HG03175 (cell line): ENCODE data around the gene PHETA1.

Source experiments
- ATAC-seq: cut with Tn5 transposase; IDR thresholded peaks from one replicate; pipeline ENCODE4 v1.9.1; 2021; ENCODE audit warnings: mild to moderate bottlenecking, moderate library complexity; ENCODE audit not compliant: unreplicated experiment

The PHETA1 gene

GRCh38 chr12:111368788-111369495 is at the start of gene PHETA1:
Gene PHETA1 (minus strand): TSS chr12:111369095. CDS start chr12:111363427, 5,668 bp downstream.
- peak; percentile 92 for ATAC-seq

GRCh38 chr12:111418594-111418880 is 49.6 kb upstream of the PHETA1 start:
- no peak for ATAC-seq

GRCh38 chr12:111417784-111418593 is 49.1 kb upstream of the PHETA1 start:
- ATAC-seq, result no peak

- ATAC-seq, result no peak
Observed at GRCh38 chr12:111417290-111417689, 48.4 kb upstream of the PHETA1 start.

GRCh38 chr12:111414711-111415252 is 45.9 kb upstream of the PHETA1 start:
- no peak for ATAC-seq

- no peak for ATAC-seq
Observed at GRCh38 chr12:111413442-111414086, 44.7 kb upstream of the PHETA1 start.

- no peak for ATAC-seq
Observed at GRCh38 chr12:111412830-111413441, 44.0 kb upstream of the PHETA1 start.

- no peak for ATAC-seq
Observed at GRCh38 chr12:111412007-111412829, 43.3 kb upstream of the PHETA1 start.

GRCh38 chr12:111411185-111411764 is 42.4 kb upstream of the PHETA1 start:
- ATAC-seq, result no peak

GRCh38 chr12:111410431-111411184 is 41.7 kb upstream of the PHETA1 start:
- no peak for ATAC-seq

- ATAC-seq, result no peak
Observed at GRCh38 chr12:111409780-111410430, 41.0 kb upstream of the PHETA1 start.

- ATAC-seq, result no peak
Observed at GRCh38 chr12:111409403-111409779, 40.5 kb upstream of the PHETA1 start.

- ATAC-seq, result no peak
Observed at GRCh38 chr12:111408686-111409402, 39.9 kb upstream of the PHETA1 start.

GRCh38 chr12:111408116-111408440 is 39.2 kb upstream of the PHETA1 start:
- no peak for ATAC-seq

GRCh38 chr12:111407377-111408115 is 38.7 kb upstream of the PHETA1 start:
- no peak for ATAC-seq

GRCh38 chr12:111406474-111407376 is 37.8 kb upstream of the PHETA1 start:
- no peak for ATAC-seq
